Breast epithelium (tissue), 3 donors: ENCODE data around the gene AKR1E2.

Experiments
- POLR2A ChIP-seq: fragments of 450-650 bp; IDR thresholded peaks from one replicate; pipeline ENCODE4 v1.6.1; 2016; ENCODE audit warnings: antibody characterized with exemption, mild to moderate bottlenecking, moderate library complexity
- POLR2AphosphoS5 ChIP-seq, 3 donors: sonication (generic); formaldehyde crosslinking; IDR thresholded peaks; one replicate each; pipeline ENCODE4 v1.6.1; 2017; ENCODE audit warnings: antibody characterized with exemption in 3 of 3
- TF ChIP-seq, protein P1 (sequence below), 3 donors: fragments of 450-650 bp; IDR thresholded peaks; one replicate each; pipeline ENCODE4 v1.5.1; 2016 to 2017; ENCODE audit warnings: antibody characterized with exemption in 3 of 3, mild to moderate bottlenecking in 3 of 3, moderate library complexity in 3 of 3

DNA sequence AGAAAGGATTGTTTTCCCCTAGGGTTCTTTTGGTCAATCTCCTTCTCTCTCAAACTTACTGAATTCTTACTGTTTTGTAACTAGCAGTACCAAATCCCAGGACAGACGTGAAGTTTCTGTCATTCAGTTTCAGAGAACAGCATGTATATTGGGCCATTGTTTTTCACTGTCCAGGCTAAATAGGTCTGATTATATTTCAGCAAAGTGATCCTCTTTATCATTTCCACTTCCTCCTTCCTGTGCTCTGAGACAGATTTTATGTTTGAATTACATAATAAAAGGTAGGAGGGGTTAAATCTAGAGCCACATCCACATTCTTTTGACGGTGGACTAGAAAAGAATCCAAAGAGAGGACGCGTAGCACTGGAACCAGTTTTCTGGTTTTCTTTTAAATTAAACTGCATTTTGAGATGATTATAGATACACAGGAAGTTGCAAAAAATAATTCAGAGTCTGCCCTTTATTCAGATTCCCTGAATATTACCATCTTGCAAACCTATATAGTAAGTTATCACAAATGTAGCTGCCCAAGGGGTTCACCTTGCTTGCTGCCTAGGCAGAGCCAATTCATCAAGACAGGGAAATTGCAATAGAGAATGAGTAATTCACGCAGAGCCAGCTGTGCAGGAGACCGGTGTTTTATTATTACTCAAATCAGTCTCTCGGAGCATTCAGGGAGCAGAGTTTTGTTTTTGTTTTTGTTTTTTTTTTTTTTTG is 40.1 kb downstream of the AKR1E2 start:
- no peak for TF ChIP-seq POLR2AphosphoS5 (IDR thresholded peaks at IDR 0.05)
- TF ChIP-seq, protein P1, sequence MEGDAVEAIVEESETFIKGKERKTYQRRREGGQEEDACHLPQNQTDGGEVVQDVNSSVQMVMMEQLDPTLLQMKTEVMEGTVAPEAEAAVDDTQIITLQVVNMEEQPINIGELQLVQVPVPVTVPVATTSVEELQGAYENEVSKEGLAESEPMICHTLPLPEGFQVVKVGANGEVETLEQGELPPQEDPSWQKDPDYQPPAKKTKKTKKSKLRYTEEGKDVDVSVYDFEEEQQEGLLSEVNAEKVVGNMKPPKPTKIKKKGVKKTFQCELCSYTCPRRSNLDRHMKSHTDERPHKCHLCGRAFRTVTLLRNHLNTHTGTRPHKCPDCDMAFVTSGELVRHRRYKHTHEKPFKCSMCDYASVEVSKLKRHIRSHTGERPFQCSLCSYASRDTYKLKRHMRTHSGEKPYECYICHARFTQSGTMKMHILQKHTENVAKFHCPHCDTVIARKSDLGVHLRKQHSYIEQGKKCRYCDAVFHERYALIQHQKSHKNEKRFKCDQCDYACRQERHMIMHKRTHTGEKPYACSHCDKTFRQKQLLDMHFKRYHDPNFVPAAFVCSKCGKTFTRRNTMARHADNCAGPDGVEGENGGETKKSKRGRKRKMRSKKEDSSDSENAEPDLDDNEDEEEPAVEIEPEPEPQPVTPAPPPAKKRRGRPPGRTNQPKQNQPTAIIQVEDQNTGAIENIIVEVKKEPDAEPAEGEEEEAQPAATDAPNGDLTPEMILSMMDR (IDR thresholded peaks at IDR 0.05): no peak
- no peak for TF ChIP-seq POLR2A
